GM12875 (cell line): ENCODE results near the gene ZNRF4.

Source experiments
- H3K4me3 ChIP-seq: one replicate; pipeline ENCODE4 v1.5.1; 2011; ENCODE audit warnings: low read depth, low read length, control low read depth
- CTCF ChIP-seq: IDR thresholded peaks from 2 replicates; pipeline ENCODE4 v1.5.1; 2011; ENCODE audit warnings: low read depth, mild to moderate bottlenecking, control low read depth, inconsistent platforms, low read length, moderate library complexity, borderline replicate concordance; ENCODE audit not compliant: insufficient read depth

Gene ZNRF4

GRCh38 chr19:5423567-5424125 lies 31.6 kb upstream of the ZNRF4 start:
- no peak for TF ChIP-seq CTCF
- no peak overlapping the region for H3K4me3 ChIP-seq

GRCh38 chr19:5424192-5424973 lies 30.8 kb upstream of the ZNRF4 start:
- no peak for TF ChIP-seq CTCF
- no peak overlapping the region for H3K4me3 ChIP-seq

- no peak overlapping the region for H3K4me3 ChIP-seq
- TF ChIP-seq CTCF = no peak
Measured at GRCh38 chr19:5425260-5425659, 30.0 kb upstream of the ZNRF4 start.

GRCh38 chr19:5430237-5430636 lies 25.0 kb upstream of the ZNRF4 start:
- no peak overlapping the region for H3K4me3 ChIP-seq
- TF ChIP-seq CTCF = no peak

GRCh38 chr19:5432687-5433086 lies 22.5 kb upstream of the ZNRF4 start:
- TF ChIP-seq CTCF = no peak
- H3K4me3 ChIP-seq = no peak overlapping the region

GRCh38 chr19:5434351-5434917 lies 20.8 kb upstream of the ZNRF4 start:
- TF ChIP-seq CTCF = no peak
- no peak overlapping the region for H3K4me3 ChIP-seq

GRCh38 chr19:5434970-5435641 lies 20.1 kb upstream of the ZNRF4 start:
- no peak for TF ChIP-seq CTCF

More at GRCh38 chr19:5434970-5435641, 20.1 kb upstream of the ZNRF4 start:
- H3K4me3 ChIP-seq = no peak overlapping the region
